GM21526 (cell line): ENCODE data around the gene MBD6.
A peak's percentile ranks its signal among the peaks of the same experiment; 100 is the strongest.

Experiments used
- ATAC-seq: cut with Tn5 transposase; IDR thresholded peaks from one replicate; pipeline ENCODE4 v1.9.1; 2021; ENCODE audit warnings: moderate library complexity; ENCODE audit not compliant: unreplicated experiment, low FRiP score

Gene MBD6

DNA sequence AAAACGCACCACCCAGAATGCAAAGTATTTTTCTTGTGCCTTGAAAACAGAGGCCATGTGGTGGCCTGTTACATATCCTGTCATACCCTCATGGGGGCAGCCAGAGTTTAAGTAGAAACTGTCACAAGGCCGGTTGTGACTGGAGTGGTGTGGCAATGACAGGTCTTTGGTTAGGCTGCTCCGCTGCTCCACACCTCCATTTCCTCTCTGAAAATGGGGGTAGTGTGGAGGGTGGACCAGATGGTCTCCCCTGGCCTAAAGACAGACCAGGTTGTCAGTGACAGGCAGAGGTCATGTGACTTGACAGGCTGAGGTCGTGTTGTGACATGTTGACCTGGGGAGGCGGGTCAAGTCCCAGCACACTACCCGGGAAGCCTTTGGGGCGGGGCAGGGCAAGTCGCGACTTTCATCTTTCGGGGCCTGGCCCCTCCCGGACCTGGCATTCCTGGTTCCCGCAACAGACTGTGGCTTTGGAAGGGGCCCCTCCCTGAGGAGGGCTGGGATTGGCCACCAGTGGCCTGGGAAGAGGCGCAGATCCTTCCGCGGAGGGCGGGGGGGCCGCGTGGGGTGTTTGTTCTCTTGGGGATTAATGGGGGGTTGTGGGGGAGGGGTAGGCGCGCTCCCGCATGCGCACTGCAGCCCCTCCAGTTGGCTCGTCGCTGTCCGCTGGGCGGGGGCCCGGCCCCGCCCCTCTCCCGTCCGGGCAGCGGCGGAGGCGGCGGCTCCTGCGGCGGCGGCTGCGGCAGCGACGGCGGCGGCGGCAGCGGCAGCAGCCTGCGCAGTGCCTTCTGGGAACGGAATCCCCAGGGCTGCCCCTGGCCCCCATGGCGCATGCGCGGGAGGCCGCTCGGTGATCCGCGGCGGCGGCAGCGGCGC is at the start of gene MBD6:
TSS of gene MBD6 (plus strand) at position 814 of the 876 bp plus-strand sequence. CDS start 1,480 bp downstream, outside the sequence.
- peak; percentile 37 for ATAC-seq

- no peak for ATAC-seq
Measured at GRCh38 chr12:57473392-57473791, 49.2 kb upstream of the MBD6 start.

- no peak for ATAC-seq
Measured at GRCh38 chr12:57473886-57474285, 48.7 kb upstream of the MBD6 start.

- no peak for ATAC-seq
Measured at GRCh38 chr12:57474430-57474829, 48.2 kb upstream of the MBD6 start.

DNA sequence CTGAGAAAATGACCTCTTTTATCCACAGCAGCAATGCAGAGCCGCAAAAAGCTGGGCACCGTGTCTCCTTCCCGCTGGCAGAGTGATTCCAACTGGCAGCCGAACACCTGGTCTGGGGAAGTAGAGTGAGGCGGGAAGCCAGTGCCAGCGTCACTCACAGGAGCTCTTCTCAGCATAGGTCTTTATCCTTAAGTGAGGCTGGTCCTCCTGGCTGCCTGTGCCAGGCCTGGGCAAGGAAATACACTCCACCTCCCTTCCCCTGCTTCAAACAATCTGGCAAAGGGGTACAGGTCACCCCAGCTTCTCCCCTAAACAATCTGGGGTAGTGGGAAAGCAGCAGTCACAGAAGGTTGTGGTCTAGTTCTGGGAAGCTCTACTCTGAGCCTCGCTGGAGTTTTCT is 47.8 kb upstream of the MBD6 start:
- ATAC-seq: no peak

- no peak for ATAC-seq
Measured at GRCh38 chr12:57475271-57476161, 47.1 kb upstream of the MBD6 start.

GRCh38 chr12:57476162-57476992 is 46.2 kb upstream of the MBD6 start:
- no peak for ATAC-seq

DNA sequence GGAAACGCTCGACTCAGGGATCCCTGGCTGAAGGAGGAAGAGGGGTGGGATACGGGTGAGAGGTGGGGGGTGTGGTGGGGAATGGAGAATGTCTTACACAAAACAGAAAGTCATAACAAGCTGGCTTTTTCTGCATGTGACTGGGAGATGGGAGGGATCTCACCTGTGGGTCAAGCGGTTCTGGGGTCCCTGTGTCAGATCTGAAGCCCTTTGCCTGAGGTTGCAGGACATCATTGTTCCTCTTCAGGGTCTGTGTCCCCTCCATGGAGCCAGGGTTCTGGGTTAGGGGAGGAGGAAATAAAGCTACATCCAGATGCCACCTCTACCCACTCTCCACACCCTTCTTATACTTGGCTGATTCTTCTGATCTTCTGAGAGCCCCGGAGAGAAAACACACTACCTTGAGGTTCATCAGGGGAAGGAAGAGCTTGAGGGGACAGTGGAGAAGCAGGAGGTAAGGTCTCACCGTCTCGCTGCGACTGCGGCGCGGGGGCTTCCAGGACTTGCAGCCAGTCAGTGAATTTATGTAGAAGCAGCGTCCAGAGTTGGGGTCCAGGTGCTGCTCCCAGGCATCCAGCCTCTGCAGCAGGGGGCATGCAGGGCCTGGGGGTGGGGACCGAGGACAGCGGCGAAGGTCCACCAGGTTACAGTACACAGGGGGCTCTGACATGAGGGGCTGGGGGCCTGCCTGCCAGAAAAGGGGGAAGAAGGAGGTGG is 45.5 kb upstream of the MBD6 start:
- no peak for ATAC-seq

- no peak for ATAC-seq
Measured at GRCh38 chr12:57477710-57478681, 44.6 kb upstream of the MBD6 start.

GRCh38 chr12:57479043-57479375 is 43.6 kb upstream of the MBD6 start:
- no peak for ATAC-seq

GRCh38 chr12:57479376-57480115 is 43.1 kb upstream of the MBD6 start, which contains the start of gene ARHGAP9:
ARHGAP9 (minus strand) TSS chr12:57479866; CDS start chr12:57479406, 460 bp downstream.
- no peak for ATAC-seq

DNA sequence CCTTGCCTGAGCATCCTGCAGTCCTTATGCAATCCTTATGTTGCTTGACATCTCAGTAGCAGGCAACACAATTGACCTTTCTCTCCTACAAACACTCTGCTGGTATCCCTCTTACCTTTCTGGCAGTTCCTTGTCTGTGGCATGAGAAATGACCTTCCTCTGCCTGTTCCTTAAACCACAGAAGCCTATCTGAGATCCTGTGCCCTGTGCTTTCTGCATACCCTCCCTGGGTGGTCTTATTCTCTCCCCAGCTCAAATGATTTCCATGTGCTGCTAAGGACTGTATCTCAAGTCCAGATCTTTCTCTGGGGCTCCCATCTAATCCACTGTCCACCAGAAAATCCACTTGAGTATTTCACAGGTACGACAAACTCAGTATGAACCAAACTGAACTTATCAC is 41.0 kb upstream of the MBD6 start:
- ATAC-seq: no peak

DNA sequence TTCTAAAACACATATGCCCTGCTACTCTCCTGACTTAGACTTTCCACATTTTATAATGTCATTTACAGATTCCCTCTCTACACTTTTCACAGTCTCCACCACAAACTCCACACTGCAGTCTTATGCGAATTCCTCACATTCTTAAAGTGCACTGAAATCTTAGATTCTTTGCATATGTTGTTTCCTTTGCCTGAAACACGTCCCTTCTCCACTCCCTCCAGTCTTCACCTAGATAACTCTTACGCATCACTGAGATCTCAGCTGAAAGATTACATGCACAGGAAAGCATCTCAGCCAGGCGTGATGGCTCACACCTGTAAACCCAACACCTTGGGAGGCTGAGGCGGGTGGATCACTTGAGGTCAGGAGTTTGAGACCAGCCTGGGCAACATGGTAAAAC is 39.2 kb upstream of the MBD6 start:
- ATAC-seq: no peak

DNA sequence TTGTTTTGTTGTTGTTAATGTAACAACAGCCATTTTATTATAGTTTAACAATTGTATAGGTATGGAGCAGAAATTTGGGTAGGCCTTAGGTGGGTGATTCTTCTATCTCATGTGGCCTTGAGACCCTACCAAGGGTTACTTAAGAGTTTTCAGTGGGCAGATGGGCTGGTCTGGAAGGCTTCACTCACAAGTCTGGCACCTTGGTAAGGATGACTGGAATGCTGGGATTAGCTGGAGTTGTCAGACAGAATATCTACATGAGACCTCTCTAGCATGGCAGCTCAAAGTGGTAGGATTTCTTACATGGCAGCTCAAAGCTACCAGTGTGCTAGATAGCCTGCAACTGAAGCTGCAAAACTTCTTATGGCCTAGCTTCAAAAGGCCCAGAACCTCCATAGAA is 36.9 kb upstream of the MBD6 start:
- no peak for ATAC-seq

DNA sequence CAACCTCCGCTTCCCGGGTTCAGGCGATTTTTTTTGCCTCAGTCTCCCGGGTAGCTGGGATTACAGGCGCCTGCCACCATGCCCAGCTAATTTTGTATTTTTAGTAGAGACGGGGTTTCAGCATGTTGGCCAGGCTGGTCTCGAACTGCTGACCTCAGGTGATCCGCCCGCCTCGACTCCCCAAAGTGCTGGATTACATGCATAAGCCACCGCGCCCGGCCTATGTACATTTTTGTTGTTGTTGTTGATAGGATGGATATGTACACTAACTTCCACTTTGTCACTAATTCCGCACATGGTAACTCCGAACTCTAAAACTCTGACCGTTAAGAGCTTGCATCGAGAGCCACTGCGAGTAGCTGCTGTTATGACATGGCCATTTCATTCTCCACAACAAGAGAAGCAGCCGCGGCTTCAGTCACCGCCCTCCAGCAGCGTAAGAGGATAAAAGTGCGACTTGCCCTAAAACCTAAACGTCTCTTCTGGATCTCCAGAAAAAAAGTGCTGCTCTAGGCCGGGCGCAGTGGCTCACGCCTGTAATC is 35.5 kb upstream of the MBD6 start:
- ATAC-seq: no peak

DNA sequence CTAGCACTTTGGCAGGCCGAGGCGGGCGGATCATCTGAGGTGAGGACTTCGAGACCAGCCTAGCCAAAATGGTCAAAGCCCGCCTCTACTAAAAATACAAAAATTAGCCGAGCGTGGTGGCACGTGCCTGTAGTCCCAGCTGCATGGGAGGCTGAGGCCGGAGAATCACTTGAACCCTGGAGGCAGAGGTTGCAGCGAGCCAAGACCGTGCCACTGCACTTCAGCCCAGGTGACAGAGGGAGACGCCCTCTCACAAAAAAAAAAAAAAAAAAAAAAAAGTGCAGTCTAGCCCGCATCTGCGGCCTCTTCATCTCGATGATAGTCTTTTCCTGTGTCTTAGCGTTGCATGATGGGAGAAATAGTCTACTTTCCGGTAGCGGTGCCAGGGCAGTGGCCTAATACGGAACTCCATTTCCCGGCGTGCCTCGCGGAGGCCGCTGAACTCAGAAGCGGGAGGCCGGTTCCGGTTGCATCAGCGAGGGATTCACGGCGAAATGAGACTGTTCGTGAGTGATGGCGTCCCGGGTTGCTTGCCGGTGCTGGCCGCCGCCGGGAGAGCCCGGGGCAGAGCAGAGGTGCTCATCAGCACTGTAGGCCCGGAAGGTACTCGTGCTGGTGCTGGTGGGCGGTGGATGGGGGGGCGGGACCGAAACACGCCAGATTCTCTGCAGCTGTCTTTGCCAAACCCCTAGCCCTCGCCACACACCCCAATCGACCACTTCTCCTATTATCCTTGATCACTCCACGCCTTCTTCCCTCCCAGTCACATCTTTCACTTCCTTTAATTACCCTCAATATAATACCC is 34.8 kb upstream of the MBD6 start, which contains the start of gene MARS1:
TSS of gene MARS1 (plus strand) at position 472 of the 805 bp plus-strand sequence. CDS start at position 495, 23 bp downstream.
- peak; percentile 96 for ATAC-seq
